Spinal cord (tissue), 10 donors: Measurements from ENCODE around the gene CYP2R1. TPM values are rescaled to one million over a fixed set of nuclear protein-coding genes. Genes with fewer than 3 reads are reported as not detected.

Source experiments
- DNase-seq, 6 donors: peaks; one replicate each; pipeline versions ENCODE4 v3.0.0 to v3.0.0-alpha.2; 2013 to 2015; ENCODE audit warnings: low spot score in 6 of 6, low read depth in 4 of 6
- H3K27ac ChIP-seq: one replicate; pipeline ENCODE4 v1.5.1; 2013; ENCODE audit warnings: low read depth, low read length, control low read depth
- H3K27me3 ChIP-seq: one replicate; pipeline ENCODE4 v1.6.1; 2013; ENCODE audit warnings: low read length; ENCODE audit not compliant: control insufficient read depth, insufficient read depth
- H3K36me3 ChIP-seq: one replicate; pipeline ENCODE4 v1.6.1; 2013; ENCODE audit warnings: low read length; ENCODE audit not compliant: control insufficient read depth, insufficient read depth
- H3K4me1 ChIP-seq: one replicate; pipeline ENCODE4 v1.6.1; 2013; ENCODE audit warnings: low read length; ENCODE audit not compliant: control insufficient read depth, insufficient read depth
- H3K4me3 ChIP-seq: one replicate; pipeline ENCODE4 v1.5.1; 2013; ENCODE audit warnings: low read depth, low read length, control low read depth
- H3K9me3 ChIP-seq: one replicate; pipeline ENCODE4 v1.6.1; 2013; ENCODE audit warnings: low read length; ENCODE audit not compliant: control insufficient read depth, insufficient read depth
- WGBS: methylation state at CpG from one replicate; pipeline ENCODE4 v1.1.5; 2013; ENCODE audit warnings: missing lambda C conversion rate; ENCODE audit not compliant: insufficient coverage; 5-methylcytosine and 5-hydroxymethylcytosine counted together
- polyA plus RNA-seq, 2 donors: library from polyadenylated mRNA; unstranded; fragments of 120-200 nt; gene quantifications; one replicate each; pipeline ENCODE4 v1.2.1, GENCODE V29; 2013; ENCODE audit not compliant: insufficient read length in 2 of 2
- total RNA-seq, 2 donors: library from RNA; depleted of rRNA in 1 of 2; stranded (reverse); fragments of 120-200 nt in 1 of 2; fragments of >200 nt in 1 of 2; gene quantifications; one replicate each; pipeline versions ENCODE4 v1.2.3 to v1.2.4, GENCODE V29; 2013 to 2014
- donor health status: healthy.

CYP2R1 gene
- total and polyA plus RNA-seq, 4 donors = 17.6 to 23.4 (median 19.9) TPM

DNA sequence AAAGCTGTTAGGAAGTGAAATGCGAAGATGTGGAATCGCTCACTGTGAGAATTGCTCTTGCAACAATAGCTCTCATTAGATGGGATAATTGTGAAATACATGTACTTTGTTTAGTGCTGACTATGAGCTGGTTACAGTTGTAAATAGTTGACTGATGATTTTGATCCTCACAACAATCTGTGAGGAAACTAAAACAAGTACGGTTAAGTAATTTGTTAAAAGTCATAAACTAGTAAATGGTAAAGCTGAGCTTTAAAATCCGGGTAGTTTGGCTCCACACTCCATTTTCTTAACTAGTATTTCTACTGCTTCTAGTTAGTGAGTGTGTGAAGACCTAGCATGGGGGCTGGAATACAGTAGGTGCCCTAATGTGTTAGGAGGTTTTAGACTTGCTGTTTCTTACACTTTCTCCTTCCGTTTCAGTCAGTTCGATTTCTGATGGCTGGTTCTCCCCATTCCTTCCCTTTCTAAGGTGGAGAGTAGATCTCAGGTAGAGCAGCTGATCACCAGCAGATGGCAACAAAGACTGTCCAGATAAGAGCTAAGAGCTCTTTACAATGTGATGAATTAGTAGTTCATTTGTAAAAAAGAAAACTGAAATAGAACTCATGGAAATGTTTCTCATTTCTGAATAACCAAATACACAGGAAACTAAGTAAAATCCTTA lies 16.3 kb upstream of the CYP2R1 start:
- Histone ChIP-seq H3K27me3 (peaks cover 13% of the 10 kb centered on the region), H3K9me3 (no peaks in the 10 kb centered on the region), H3K4me1 (peaks cover 25% of the 10 kb centered on the region), H3K36me3 (no peaks in the 10 kb centered on the region), H3K27ac (no peak overlapping the region), H3K4me3 (no peak overlapping the region)
- peak in 3 of 6 donors; percentile 52 to 92 (median 72) for DNase-seq
- 62% methylated on average over 2 of the region's 6 CpGs for WGBS

DNA sequence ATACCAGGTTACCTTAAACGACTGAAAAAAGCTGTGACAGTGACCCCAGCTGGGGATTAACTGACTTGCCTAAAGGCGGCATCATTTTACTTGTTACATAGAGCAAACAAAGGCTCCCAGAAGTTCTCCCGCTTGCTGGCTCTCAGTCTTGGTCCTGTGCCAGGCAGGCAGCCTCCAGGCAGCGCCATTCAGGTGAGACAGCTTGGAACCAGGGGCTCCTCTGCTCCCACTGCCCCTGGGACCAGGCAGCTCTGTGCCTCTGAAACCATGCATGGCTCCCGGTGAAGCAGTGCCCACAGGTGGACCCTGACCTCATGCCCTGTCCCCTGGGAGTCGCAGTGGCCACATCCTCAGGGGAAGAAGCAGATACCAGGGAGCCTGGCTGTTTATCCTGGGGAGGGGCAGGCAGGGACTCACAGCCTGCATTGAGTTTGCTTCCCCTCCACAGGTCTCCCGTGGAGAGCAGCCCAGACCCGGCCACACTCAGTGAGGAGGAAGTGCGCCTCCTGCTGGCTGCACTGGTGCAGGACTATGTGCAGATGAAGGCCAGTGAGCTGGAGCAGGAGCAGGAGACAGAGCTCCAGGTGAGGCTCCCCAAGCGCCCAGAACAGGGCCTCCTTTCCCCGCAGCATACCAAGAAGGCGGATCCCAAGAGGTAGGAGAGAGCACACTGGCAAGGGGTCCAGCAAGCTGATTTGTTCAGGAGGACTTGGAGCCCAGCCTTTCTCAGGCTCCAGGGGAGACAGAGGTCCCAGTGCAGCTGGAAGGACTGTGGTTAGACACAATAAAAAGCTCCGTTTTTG lies 15.6 kb upstream of the CYP2R1 start:
- Histone ChIP-seq H3K27ac (no peak overlapping the region), H3K9me3 (no peaks in the 10 kb centered on the region), H3K4me3 (no peak overlapping the region), H3K4me1 (peaks cover 25% of the 10 kb centered on the region), H3K27me3 (peaks cover 13% of the 10 kb centered on the region), H3K36me3 (no peaks in the 10 kb centered on the region)
- WGBS = 37% methylated on average over 13 of the region's 13 CpGs
- peak in 2 of 6 donors; percentile 47 to 59 for DNase-seq

DNA sequence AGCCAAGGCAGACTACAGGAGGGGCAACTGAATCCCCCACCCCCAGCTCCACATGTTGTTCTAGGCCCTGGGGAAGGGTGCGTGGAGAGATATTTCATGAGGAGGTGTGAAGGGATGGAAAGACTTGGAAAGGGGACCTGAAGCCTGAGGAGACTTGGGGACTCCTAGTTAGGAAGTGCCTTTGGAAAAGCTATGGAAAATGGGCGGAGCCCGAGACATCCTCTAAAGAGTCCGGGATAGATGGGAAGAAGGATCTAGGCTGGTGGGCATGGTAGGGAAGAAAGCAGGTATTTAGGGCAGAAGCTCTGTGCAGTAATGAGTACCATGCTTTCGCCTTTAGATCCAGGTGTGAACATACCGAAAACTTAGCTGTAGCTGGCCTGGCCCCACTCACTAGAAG lies 15.0 kb upstream of the CYP2R1 start:
- no peaks in the 10 kb centered on the region for H3K36me3 ChIP-seq
- no peak overlapping the region for H3K27ac ChIP-seq
- peaks cover 25% of the 10 kb centered on the region for H3K4me1 ChIP-seq
- no peak overlapping the region for H3K4me3 ChIP-seq
- 97% methylated on average over 4 of the region's 6 CpGs for WGBS
- no peak for DNase-seq
- no peaks in the 10 kb centered on the region for H3K9me3 ChIP-seq
- peaks cover 13% of the 10 kb centered on the region for H3K27me3 ChIP-seq

DNA sequence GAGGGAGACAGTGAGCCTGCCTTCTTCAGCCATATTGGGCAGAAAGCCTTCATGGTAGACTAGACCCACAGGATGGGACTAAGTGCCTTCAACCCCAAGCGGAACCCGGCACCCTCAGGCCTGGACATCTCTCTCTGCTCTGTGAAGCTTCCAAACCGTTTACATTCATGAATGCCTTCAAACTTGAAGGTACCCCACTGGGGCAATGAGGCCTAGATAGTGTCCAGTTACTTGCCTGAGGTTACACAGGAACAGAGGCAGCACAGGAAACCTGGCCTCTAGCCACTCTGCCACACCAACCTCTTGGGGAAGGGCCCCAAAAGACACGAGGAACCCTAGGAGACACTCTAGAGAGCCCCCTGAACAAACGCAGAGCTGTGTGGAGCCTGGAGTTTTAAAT lies 14.5 kb upstream of the CYP2R1 start:
- Histone ChIP-seq H3K9me3 (no peaks in the 10 kb centered on the region), H3K27me3 (peaks cover 13% of the 10 kb centered on the region), H3K4me1 (peaks cover 25% of the 10 kb centered on the region), H3K36me3 (no peaks in the 10 kb centered on the region), H3K4me3 (no peak overlapping the region), H3K27ac (no peak overlapping the region)
- DNase-seq = no peak
- 93% methylated on average over 3 of the region's 5 CpGs for WGBS

DNA sequence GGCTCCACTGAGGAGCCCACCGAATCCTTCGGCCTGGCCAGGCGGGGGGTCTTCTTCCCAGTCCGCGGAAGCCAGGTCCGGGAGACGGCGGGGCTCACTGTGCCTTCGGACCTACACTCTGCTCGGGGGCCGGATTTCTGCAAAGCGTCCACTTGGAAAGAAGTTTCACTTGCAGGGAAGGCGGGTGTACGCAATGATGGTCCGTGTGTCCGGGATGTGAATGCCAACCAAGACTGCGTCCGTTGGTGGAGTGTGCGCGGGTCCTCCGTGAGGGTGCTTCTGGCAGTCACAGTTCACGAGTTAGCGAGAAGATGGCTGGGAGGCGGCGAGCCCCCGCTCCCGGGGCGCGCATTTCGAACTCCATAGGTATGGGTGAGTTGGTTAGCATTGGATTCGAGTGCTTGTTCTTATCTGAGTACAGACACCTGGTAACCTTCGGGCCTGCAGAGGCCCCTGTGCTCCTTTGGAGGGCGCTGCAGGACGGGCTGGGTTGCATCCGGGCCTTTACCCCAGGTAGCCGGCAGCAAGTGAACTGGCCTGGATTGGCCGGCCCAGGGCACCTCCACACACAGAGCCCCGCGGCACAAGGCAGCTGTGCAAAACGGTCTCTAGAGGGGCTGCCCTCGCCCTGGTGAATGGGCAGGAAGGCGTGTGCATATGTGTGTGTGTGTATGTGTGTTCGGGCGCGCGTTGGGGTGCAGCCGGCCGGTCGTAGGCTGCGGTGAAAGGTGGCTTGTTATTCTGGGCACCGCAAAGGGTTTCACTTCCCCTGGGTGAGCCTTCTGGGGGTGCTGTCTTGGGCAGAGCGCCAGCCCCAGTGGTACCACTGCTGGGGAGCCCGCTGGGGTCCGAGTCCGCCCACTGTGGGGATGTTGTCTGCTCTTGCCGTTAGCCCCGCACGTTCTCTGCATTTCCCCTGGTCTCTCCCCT lies 13.3 kb upstream of the CYP2R1 start:
- Histone ChIP-seq H3K4me3 (peak overlapping the region; percentile 54), H3K9me3 (no peaks in the 10 kb centered on the region), H3K4me1 (peaks cover 25% of the 10 kb centered on the region), H3K27ac (no peak overlapping the region), H3K27me3 (peaks cover 13% of the 10 kb centered on the region), H3K36me3 (no peaks in the 10 kb centered on the region)
- peak in 2 of 6 donors; percentile 43 to 55 for DNase-seq
- WGBS = 3% methylated on average over 58 of the region's 58 CpGs

DNA sequence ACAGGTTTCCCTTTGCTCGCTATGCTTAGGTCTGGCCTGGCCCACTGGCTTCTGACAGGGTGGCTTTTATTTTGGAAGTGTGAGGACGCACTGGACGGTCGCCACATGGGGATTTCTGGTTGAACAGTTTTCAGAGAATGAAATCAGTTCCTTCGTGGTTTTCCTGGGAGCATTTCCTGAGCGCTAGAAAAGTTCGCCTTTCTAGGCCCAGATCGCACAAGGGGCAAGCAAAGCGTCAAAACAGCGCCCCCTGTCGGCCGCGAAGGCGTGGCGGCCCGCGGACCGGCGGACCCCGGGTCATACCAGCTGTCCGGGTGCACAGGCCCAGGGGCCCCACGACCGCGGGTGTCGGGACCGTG lies 12.7 kb upstream of the CYP2R1 start:
- Histone ChIP-seq H3K27me3 (peaks cover 13% of the 10 kb centered on the region), H3K36me3 (no peaks in the 10 kb centered on the region), H3K4me1 (peaks cover 25% of the 10 kb centered on the region), H3K4me3 (peak overlapping the region; percentile 54), H3K9me3 (no peaks in the 10 kb centered on the region), H3K27ac (no peak overlapping the region)
- WGBS = 5% methylated on average over 26 of the region's 26 CpGs
- DNase-seq = peak in 2 of 6 donors; percentile 78 to 80

DNA sequence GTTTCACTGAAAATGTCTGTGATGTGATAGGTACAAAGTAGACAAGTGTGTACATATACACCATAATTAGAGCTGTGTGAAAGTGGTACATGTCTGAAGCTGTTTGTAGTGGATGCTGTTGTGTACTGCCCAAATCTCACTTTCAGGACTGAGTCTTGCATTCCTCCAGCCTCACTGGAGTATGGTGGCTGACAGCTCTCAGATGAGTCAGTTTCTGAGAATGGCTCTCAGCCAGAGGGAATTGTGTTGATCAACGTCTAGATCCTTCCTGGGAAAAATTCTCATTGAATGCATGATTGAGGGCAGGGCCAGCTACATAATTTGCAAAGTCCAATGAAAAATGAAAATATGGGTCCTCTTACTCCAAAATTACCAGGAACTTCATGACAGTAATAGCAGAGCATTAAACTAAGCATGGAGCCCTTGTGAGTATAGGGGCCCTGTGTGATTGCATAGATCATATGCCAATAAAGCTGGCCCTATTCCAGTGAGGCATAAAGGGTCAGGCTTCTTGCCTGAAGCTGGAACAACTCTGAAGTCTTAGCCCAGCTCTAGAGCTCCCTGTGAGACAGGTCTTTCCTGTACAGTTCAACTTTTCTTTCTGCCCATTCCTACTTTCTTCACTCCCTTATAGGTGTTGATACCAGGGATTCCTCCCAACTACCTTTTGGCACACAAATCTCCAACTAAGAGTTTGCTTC lies 10.8 kb upstream of the CYP2R1 start:
- no peaks in the 10 kb centered on the region for H3K9me3 ChIP-seq
- 50% methylated on average over 1 of the region's 1 CpG for WGBS

DNA sequence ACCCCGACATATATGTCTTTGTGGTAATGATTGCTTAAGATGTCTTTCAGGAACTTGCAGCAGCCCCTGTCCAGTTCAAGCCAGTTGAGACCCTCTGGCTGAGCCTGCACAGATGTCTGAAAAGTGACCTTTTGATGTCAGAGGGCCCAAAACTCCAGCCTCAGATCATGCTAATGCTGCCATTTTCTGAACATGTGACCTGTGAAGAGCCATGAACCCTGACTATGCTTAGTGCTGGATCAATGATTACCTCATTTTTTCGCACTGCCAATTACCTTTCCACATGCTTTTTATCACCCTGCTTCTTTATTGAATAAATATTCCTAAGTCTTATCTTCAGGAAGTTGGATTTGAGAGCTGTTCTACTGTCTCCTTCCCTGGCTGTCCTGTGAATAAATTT lies 6.9 kb upstream of the CYP2R1 start:
- no peaks in the 10 kb centered on the region for H3K9me3 ChIP-seq
- no peaks in the 10 kb centered on the region for H3K4me1 ChIP-seq
- H3K4me3 ChIP-seq = no peak overlapping the region
- H3K36me3 ChIP-seq = no peaks in the 10 kb centered on the region
- no peak overlapping the region for H3K27ac ChIP-seq
- no CpG with 5 or more reads among the region's 2 CpGs for WGBS
- DNase-seq = no peak
- no peaks in the 10 kb centered on the region for H3K27me3 ChIP-seq

More for the DNA sequence above, 10.8 kb upstream of the CYP2R1 start:
- no peak for DNase-seq
- H3K27me3 ChIP-seq = peaks cover 13% of the 10 kb centered on the region
- H3K36me3 ChIP-seq = no peaks in the 10 kb centered on the region
- H3K4me1 ChIP-seq = peaks cover 23% of the 10 kb centered on the region
- H3K4me3 ChIP-seq = no peak overlapping the region
- H3K27ac ChIP-seq = no peak overlapping the region

DNA sequence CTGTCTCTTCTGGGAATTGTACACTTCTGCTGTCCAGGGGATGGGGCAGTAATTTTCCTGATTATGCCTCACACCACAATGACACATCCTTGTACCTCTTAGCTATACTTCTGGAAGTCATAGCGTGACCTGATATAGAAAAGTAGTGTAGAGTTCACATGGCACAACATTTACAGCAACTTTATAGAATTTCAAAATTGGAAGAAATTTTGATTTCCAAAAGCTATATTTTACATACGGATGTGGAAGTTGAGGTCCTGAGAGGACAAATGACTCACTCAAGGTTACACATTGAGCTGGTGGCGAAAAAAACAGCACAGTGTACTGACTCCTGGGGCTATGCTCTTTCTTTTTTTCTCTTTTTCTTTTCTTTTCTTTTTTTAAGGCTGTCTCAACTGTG lies 6.3 kb upstream of the CYP2R1 start:
- no peaks in the 10 kb centered on the region for H3K4me1 ChIP-seq
- H3K36me3 ChIP-seq = no peaks in the 10 kb centered on the region
- no CpG with 5 or more reads among the region's 3 CpGs for WGBS
- no peak overlapping the region for H3K27ac ChIP-seq
- no peaks in the 10 kb centered on the region for H3K27me3 ChIP-seq
- DNase-seq = no peak
- no peak overlapping the region for H3K4me3 ChIP-seq
- no peaks in the 10 kb centered on the region for H3K9me3 ChIP-seq
